GM23338 (cell line): Measurements from ENCODE around the gene GALNT4. TPM values are rescaled to one million over a fixed set of nuclear protein-coding genes. Genes with fewer than 3 reads are reported as not detected.

Experiments used
- ATAC-seq: fragments of 200-7000 bp; cut with Tn5 transposase; 3 replicates; pipeline ENCODE4 v1.9.1; 2020
- DNase-seq: peaks from one replicate; pipeline ENCODE4 v3.0.0-alpha.2; 2015; ENCODE audit warnings: low spot score
- H2AFZ ChIP-seq: fragments of 200-600 bp; sonication (generic); 2 replicates; pipeline ENCODE4 v1.8.0; 2016; ENCODE audit warnings: antibody characterized with exemption, mild to moderate bottlenecking, moderate library complexity
- H3F3A ChIP-seq: fragments of 200-600 bp; sonication (generic); replicated peaks from 2 replicates; pipeline ENCODE4 v1.8.0; 2017; ENCODE audit warnings: antibody characterized with exemption, mixed run types, low read depth
- H3K27ac ChIP-seq: fragments of 200-600 bp; sonication (generic); 2 replicates; pipeline ENCODE4 v1.6.1; 2016; ENCODE audit warnings: low read depth
- H3K27me3 ChIP-seq: fragments of 200-600 bp; sonication (generic); 2 replicates; pipeline ENCODE4 v1.8.0; 2016; ENCODE audit warnings: mild to moderate bottlenecking, mixed run types, moderate library complexity; ENCODE audit not compliant: insufficient read depth
- H3K36me3 ChIP-seq: fragments of 200-600 bp; sonication (generic); 2 replicates; pipeline ENCODE4 v1.8.0; 2016; ENCODE audit warnings: mild to moderate bottlenecking; ENCODE audit not compliant: insufficient read depth
- H3K4me1 ChIP-seq: fragments of 200-600 bp; sonication (generic); 2 replicates; pipeline ENCODE4 v1.8.0; 2016; ENCODE audit warnings: mild to moderate bottlenecking, moderate library complexity; ENCODE audit not compliant: insufficient read depth
- H3K4me2 ChIP-seq: fragments of 200-600 bp; sonication (generic); 2 replicates; pipeline ENCODE4 v1.7.1; 2017; ENCODE audit warnings: mixed run types
- H3K4me3 ChIP-seq: fragments of 200-600 bp; sonication (generic); 2 replicates; pipeline ENCODE4 v1.6.1; 2016; ENCODE audit warnings: mixed run types
- H3K79me2 ChIP-seq: fragments of 200-600 bp; sonication (generic); replicated peaks from 2 replicates; pipeline ENCODE4 v1.8.0; 2017; ENCODE audit warnings: mild to moderate bottlenecking; ENCODE audit not compliant: insufficient read depth
- H3K9me2 ChIP-seq: fragments of 200-600 bp; sonication (generic); 2 replicates; pipeline ENCODE4 v1.8.0; 2017; ENCODE audit not compliant: insufficient read depth
- H4K20me1 ChIP-seq: fragments of 200-600 bp; sonication (generic); replicated peaks from 2 replicates; pipeline ENCODE4 v1.8.0; 2017; ENCODE audit warnings: mild to moderate bottlenecking; ENCODE audit not compliant: insufficient read depth
- H3K27ac Mint-ChIP-seq: 2 replicates; pipeline ENCODE4 v1.8.0; 2020; ENCODE audit warnings: inconsistent platforms, mild to moderate bottlenecking, moderate library complexity, mixed read lengths
- H3K27me3 Mint-ChIP-seq: 3 replicates; pipeline ENCODE4 v1.8.0; 2022; ENCODE audit warnings: low read depth, mild to moderate bottlenecking, moderate library complexity, mixed read lengths, inconsistent platforms; ENCODE audit not compliant: insufficient read depth, poor library complexity
- H3K36me3 Mint-ChIP-seq: 3 replicates; pipeline ENCODE4 v1.8.0; 2021; ENCODE audit warnings: low read depth, mild to moderate bottlenecking, inconsistent platforms, moderate library complexity, mixed read lengths
- H3K4me1 Mint-ChIP-seq: 3 replicates; pipeline ENCODE4 v1.8.0; 2020; ENCODE audit warnings: mild to moderate bottlenecking, inconsistent platforms, mixed read lengths
- H3K4me3 Mint-ChIP-seq: 3 replicates; pipeline ENCODE4 v1.8.0; 2021; ENCODE audit warnings: moderate library complexity, mild to moderate bottlenecking, inconsistent platforms, mixed read lengths
- H3K9me3 Mint-ChIP-seq: 3 replicates; pipeline ENCODE4 v1.8.0; 2020; ENCODE audit warnings: moderate library complexity, mild to moderate bottlenecking, inconsistent platforms, mixed read lengths
- CREB1 ChIP-seq: fragments of 250-450 bp; sonication (Bioruptor Pico); IDR thresholded peaks from 2 replicates; pipeline ENCODE4 v1.5.0; 2020; ENCODE audit warnings: low read depth, mild to moderate bottlenecking, moderate library complexity
- EZH2 ChIP-seq: fragments of 200-600 bp; sonication (generic); IDR thresholded peaks from one replicate; pipeline ENCODE4 v1.8.0; 2017; ENCODE audit warnings: antibody characterized with exemption, mild to moderate bottlenecking, low read depth; ENCODE audit not compliant: unreplicated experiment
- EZH2phosphoT487 ChIP-seq: fragments of 200-600 bp; sonication (generic); IDR thresholded peaks from one replicate; pipeline ENCODE4 v1.8.1; 2018; ENCODE audit warnings: antibody characterized with exemption; ENCODE audit not compliant: unreplicated experiment
- JUNB ChIP-seq: IDR thresholded peaks from one replicate; pipeline ENCODE4 v1.6.1; 2016; ENCODE audit warnings: antibody characterized with exemption; ENCODE audit not compliant: unreplicated experiment
- POLR2AphosphoS5 ChIP-seq: IDR thresholded peaks from 2 replicates; pipeline ENCODE4 v1.6.1; 2016; ENCODE audit warnings: antibody characterized with exemption, low read depth
- STAT1 ChIP-seq: IDR thresholded peaks from one replicate; pipeline ENCODE4 v1.6.1; 2016; ENCODE audit warnings: antibody characterized with exemption; ENCODE audit not compliant: unreplicated experiment
- polyA plus RNA-seq: library from polyadenylated mRNA; unstranded; fragments of >200 nt; fragmentation: Nextera tagmentation; extraction: Ambion mirVana; gene quantifications from 2 replicates; pipeline ENCODE4 v1.2.1, GENCODE V29; 2016
- total RNA-seq: library from RNA; depleted of rRNA; stranded (reverse); fragments of >200 nt; shearing (Covaris generic); gene quantifications from 2 replicates; pipeline ENCODE4 v1.2.3, GENCODE V29; 2014
- TF ChIP-seq, protein P1 (sequence below): fragments of 250-450 bp; sonication (Bioruptor Pico); IDR thresholded peaks from 2 replicates; pipeline ENCODE4 v1.5.0; 2020; ENCODE audit warnings: mild to moderate bottlenecking, moderate library complexity
- TF ChIP-seq, protein P2 (sequence below), 2 experiments: fragments of 200-600 bp in 1 of 2; sonication (generic) in 1 of 2; conservative IDR thresholded peaks; 2 replicates each; pipeline versions ENCODE4 v1.5.1 to v1.6.1; 2016 to 2017; ENCODE audit warnings: antibody characterized with exemption in 2 of 2, low read depth in 2 of 2, mild to moderate bottlenecking in 2 of 2, moderate library complexity in 1 of 2
- TF ChIP-seq, protein P3 (sequence below): IDR thresholded peaks from one replicate; pipeline ENCODE4 v1.6.1; 2018; ENCODE audit warnings: antibody characterized with exemption; ENCODE audit not compliant: unreplicated experiment

Gene GALNT4
- total and polyA plus RNA-seq, 2 experiments from 2014 or later = 1.1 to 2.4 TPM

DNA sequence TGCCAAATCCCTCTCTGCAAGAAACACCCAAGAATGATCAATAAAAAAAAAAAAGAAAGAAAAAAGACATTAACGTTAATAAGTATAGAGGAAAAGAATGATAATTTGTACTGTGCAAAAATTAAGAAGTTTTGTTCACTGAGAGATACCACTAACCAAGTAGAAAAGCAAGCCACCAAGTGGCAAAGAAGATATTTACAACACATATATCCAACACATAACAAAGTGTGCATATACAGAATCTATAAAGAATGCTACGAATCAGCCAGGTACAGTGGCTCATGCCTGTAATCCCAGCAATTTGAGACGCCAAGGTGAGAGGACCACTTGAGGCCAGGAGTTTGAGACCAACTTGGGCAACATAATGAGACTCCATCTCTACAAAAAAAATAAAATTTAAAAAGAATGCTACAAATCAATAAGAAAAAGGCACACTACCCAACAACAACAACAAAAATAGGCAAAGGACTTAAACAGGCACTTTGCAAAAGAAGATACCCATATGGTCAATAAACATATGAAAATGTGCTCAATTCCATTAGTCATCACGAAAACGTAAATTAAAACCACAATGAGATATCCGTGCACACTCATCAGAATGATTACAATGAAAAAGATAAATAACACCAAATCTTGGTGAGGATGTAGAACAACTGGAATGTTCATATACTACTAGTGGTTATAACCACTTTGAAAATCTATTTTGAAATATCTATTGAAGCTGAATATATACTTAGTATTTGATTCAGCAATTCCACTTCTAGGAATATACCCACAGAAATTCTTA lies 19.8 kb downstream of the GALNT4 start:
- no peaks in the 10 kb centered on the region; the same call in 2 of the 3 replicates for H3K36me3 Mint-ChIP-seq
- no peak for TF ChIP-seq EZH2phosphoT487
- TF ChIP-seq EZH2 = no peak
- TF ChIP-seq, protein P1, sequence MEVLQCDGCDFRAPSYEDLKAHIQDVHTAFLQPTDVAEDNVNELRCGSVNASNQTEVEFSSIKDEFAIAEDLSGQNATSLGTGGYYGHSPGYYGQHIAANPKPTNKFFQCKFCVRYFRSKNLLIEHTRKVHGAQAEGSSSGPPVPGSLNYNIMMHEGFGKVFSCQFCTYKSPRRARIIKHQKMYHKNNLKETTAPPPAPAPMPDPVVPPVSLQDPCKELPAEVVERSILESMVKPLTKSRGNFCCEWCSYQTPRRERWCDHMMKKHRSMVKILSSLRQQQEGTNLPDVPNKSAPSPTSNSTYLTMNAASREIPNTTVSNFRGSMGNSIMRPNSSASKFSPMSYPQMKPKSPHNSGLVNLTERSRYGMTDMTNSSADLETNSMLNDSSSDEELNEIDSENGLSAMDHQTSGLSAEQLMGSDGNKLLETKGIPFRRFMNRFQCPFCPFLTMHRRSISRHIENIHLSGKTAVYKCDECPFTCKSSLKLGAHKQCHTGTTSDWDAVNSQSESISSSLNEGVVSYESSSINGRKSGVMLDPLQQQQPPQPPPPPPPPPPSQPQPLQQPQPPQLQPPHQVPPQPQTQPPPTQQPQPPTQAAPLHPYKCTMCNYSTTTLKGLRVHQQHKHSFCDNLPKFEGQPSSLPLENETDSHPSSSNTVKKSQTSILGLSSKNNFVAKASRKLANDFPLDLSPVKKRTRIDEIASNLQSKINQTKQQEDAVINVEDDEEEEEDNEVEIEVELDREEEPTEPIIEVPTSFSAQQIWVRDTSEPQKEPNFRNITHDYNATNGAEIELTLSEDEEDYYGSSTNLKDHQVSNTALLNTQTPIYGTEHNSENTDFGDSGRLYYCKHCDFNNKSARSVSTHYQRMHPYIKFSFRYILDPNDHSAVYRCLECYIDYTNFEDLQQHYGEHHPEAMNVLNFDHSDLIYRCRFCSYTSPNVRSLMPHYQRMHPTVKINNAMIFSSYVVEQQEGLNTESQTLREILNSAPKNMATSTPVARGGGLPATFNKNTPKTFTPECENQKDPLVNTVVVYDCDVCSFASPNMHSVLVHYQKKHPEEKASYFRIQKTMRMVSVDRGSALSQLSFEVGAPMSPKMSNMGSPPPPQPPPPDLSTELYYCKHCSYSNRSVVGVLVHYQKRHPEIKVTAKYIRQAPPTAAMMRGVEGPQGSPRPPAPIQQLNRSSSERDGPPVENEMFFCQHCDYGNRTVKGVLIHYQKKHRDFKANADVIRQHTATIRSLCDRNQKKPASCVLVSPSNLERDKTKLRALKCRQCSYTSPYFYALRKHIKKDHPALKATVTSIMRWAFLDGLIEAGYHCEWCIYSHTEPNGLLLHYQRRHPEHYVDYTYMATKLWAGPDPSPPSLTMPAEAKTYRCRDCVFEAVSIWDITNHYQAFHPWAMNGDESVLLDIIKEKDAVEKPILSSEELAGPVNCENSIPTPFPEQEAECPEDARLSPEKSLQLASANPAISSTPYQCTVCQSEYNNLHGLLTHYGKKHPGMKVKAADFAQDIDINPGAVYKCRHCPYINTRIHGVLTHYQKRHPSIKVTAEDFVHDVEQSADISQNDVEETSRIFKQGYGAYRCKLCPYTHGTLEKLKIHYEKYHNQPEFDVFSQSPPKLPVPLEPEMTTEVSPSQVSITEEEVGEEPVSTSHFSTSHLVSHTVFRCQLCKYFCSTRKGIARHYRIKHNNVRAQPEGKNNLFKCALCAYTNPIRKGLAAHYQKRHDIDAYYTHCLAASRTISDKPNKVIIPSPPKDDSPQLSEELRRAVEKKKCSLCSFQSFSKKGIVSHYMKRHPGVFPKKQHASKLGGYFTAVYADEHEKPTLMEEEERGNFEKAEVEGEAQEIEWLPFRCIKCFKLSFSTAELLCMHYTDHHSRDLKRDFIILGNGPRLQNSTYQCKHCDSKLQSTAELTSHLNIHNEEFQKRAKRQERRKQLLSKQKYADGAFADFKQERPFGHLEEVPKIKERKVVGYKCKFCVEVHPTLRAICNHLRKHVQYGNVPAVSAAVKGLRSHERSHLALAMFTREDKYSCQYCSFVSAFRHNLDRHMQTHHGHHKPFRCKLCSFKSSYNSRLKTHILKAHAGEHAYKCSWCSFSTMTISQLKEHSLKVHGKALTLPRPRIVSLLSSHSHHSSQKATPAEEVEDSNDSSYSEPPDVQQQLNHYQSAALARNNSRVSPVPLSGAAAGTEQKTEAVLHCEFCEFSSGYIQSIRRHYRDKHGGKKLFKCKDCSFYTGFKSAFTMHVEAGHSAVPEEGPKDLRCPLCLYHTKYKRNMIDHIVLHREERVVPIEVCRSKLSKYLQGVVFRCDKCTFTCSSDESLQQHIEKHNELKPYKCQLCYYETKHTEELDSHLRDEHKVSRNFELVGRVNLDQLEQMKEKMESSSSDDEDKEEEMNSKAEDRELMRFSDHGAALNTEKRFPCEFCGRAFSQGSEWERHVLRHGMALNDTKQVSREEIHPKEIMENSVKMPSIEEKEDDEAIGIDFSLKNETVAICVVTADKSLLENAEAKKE (CRISPR knock-in tag) = no peak
- TF ChIP-seq JUNB = no peak

DNA sequence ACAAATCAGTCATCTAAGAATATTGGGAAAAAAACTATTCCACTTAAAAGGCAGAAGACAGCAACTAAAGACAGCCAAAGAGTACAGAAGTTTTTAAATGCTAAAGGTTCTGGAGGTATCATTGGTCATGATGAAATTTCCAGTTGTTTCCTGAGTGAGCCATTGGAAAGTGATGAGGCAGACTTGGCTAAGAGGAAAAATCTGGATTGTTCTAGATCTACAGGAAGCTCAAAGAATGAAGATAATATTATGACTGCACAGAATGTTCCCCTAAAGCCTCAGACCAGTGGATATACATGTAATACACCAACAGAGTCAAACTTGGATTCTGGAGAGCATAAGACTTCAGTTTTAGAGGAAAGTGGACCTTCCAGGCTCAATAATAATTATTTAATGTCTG lies 22.8 kb downstream of the GALNT4 start:
- Histone ChIP-seq H3K4me1 (peaks cover 4% of the 10 kb centered on the region; the same call in 1 of the 2 replicates), H3F3A (no peaks in the 10 kb centered on the region), H3K4me3 (no peak overlapping the region), H3K27ac (no peak overlapping the region), H3K4me2 (no peak overlapping the region), H3K27me3 (no peaks in the 10 kb centered on the region), H3K36me3 (no peaks in the 10 kb centered on the region), H3K9me2 (no peaks in the 10 kb centered on the region), H2AFZ (no peak overlapping the region), H4K20me1 (no peaks in the 10 kb centered on the region), H3K79me2 (no peaks in the 10 kb centered on the region)
- DNase-seq (no peak), ATAC-seq (no peak)
- H3K9me3 Mint-ChIP-seq = no peaks in the 10 kb centered on the region; the same call in 2 of the 3 replicates
- no peaks in the 10 kb centered on the region; the same call in 2 of the 3 replicates for H3K36me3 Mint-ChIP-seq
- peaks cover 9% of the 10 kb centered on the region for H3K4me1 Mint-ChIP-seq
- H3K4me3 Mint-ChIP-seq = no peak overlapping the region
- no peaks in the 10 kb centered on the region for H3K27me3 Mint-ChIP-seq
- no peak overlapping the region for H3K27ac Mint-ChIP-seq
- TF ChIP-seq, protein P2, sequence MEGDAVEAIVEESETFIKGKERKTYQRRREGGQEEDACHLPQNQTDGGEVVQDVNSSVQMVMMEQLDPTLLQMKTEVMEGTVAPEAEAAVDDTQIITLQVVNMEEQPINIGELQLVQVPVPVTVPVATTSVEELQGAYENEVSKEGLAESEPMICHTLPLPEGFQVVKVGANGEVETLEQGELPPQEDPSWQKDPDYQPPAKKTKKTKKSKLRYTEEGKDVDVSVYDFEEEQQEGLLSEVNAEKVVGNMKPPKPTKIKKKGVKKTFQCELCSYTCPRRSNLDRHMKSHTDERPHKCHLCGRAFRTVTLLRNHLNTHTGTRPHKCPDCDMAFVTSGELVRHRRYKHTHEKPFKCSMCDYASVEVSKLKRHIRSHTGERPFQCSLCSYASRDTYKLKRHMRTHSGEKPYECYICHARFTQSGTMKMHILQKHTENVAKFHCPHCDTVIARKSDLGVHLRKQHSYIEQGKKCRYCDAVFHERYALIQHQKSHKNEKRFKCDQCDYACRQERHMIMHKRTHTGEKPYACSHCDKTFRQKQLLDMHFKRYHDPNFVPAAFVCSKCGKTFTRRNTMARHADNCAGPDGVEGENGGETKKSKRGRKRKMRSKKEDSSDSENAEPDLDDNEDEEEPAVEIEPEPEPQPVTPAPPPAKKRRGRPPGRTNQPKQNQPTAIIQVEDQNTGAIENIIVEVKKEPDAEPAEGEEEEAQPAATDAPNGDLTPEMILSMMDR (conservative IDR thresholded peaks at IDR 0.05; ENCODE audit: low read depth in 2 of 2) = no peak
- no peak for TF ChIP-seq EZH2
- no peak for TF ChIP-seq EZH2phosphoT487
- TF ChIP-seq STAT1 = no peak
- TF ChIP-seq CREB1 = no peak
- TF ChIP-seq, protein P3, sequence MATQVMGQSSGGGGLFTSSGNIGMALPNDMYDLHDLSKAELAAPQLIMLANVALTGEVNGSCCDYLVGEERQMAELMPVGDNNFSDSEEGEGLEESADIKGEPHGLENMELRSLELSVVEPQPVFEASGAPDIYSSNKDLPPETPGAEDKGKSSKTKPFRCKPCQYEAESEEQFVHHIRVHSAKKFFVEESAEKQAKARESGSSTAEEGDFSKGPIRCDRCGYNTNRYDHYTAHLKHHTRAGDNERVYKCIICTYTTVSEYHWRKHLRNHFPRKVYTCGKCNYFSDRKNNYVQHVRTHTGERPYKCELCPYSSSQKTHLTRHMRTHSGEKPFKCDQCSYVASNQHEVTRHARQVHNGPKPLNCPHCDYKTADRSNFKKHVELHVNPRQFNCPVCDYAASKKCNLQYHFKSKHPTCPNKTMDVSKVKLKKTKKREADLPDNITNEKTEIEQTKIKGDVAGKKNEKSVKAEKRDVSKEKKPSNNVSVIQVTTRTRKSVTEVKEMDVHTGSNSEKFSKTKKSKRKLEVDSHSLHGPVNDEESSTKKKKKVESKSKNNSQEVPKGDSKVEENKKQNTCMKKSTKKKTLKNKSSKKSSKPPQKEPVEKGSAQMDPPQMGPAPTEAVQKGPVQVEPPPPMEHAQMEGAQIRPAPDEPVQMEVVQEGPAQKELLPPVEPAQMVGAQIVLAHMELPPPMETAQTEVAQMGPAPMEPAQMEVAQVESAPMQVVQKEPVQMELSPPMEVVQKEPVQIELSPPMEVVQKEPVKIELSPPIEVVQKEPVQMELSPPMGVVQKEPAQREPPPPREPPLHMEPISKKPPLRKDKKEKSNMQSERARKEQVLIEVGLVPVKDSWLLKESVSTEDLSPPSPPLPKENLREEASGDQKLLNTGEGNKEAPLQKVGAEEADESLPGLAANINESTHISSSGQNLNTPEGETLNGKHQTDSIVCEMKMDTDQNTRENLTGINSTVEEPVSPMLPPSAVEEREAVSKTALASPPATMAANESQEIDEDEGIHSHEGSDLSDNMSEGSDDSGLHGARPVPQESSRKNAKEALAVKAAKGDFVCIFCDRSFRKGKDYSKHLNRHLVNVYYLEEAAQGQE = no peak
- TF ChIP-seq POLR2AphosphoS5 = no peak

More for the DNA sequence above, 19.8 kb downstream of the GALNT4 start:
- no peaks in the 10 kb centered on the region for H3K79me2 ChIP-seq
- H3K36me3 ChIP-seq = no peaks in the 10 kb centered on the region
- no peak overlapping the region for H3K4me3 ChIP-seq
- H3K4me2 ChIP-seq = no peak overlapping the region
- H3K27me3 ChIP-seq = no peaks in the 10 kb centered on the region
- no peaks in the 10 kb centered on the region for H3K4me1 ChIP-seq
- H3K27ac ChIP-seq = no peak overlapping the region
- Mint-ChIP-seq H3K27ac (no peak overlapping the region), H3K27me3 (no peaks in the 10 kb centered on the region), H3K9me3 (no peaks in the 10 kb centered on the region; the same call in 2 of the 3 replicates), H3K4me3 (no peak overlapping the region), H3K4me1 (no peaks in the 10 kb centered on the region)
- ATAC-seq = no peak
- no peaks in the 10 kb centered on the region for H3F3A ChIP-seq
- no peaks in the 10 kb centered on the region for H4K20me1 ChIP-seq
- H2AFZ ChIP-seq = no peak overlapping the region
- H3K9me2 ChIP-seq = no peaks in the 10 kb centered on the region
- no peak for DNase-seq
